GM12891 (cell line): Measurements from ENCODE around the gene TTC27.
"Not testable (repeated sequence)": the region's sequence is repeated elsewhere in the genome, so short reads cannot be mapped to it uniquely, and the experiment has no call there.

Experiments used
- POLR2A ChIP-seq: IDR thresholded peaks from 2 replicates; pipeline ENCODE4 v1.6.1; 2011; ENCODE audit warnings: low read depth, low read length, control low read depth
- POLR2AphosphoS5 ChIP-seq: IDR thresholded peaks from 2 replicates; pipeline ENCODE4 v1.6.1; 2011; ENCODE audit warnings: low read depth, low read length, control low read depth

- TF ChIP-seq POLR2A, POLR2AphosphoS5: not testable (repeated sequence)
Measured at GRCh38 chr2:32754676-32755075, 126.8 kb downstream of the TTC27 start.
